Ishikawa (cell line): ENCODE measurements around the gene PLXNA2.

Experiments
- CEBPB ChIP-seq: IDR thresholded peaks from 2 replicates; pipeline ENCODE4 v1.6.1; 2012
- CREB1 ChIP-seq: IDR thresholded peaks from 2 replicates; pipeline ENCODE4 v1.6.1; 2012; ENCODE audit warnings: low read depth
- EGR1 ChIP-seq: IDR thresholded peaks from 2 replicates; pipeline ENCODE4 v1.6.1; 2012
- EP300 ChIP-seq: IDR thresholded peaks from 2 replicates; pipeline ENCODE4 v1.6.1; 2012; ENCODE audit warnings: borderline replicate concordance
- FOXM1 ChIP-seq: IDR thresholded peaks from 2 replicates; pipeline ENCODE4 v1.6.1; 2012; ENCODE audit warnings: low read depth, borderline replicate concordance
- MAX ChIP-seq: IDR thresholded peaks from 2 replicates; pipeline ENCODE4 v1.6.1; 2012
- NFIC ChIP-seq: IDR thresholded peaks from 2 replicates; pipeline ENCODE4 v1.6.1; 2012
- RAD21 ChIP-seq: IDR thresholded peaks from 2 replicates; pipeline ENCODE4 v1.6.1; 2012; ENCODE audit warnings: low read depth
- TAF1 ChIP-seq: IDR thresholded peaks from 2 replicates; pipeline ENCODE4 v1.6.1; 2012; ENCODE audit warnings: low read depth, mild to moderate bottlenecking
- TCF12 ChIP-seq: IDR thresholded peaks from 2 replicates; pipeline ENCODE4 v1.6.1; 2012; ENCODE audit warnings: low read depth
- TEAD4 ChIP-seq: IDR thresholded peaks from 2 replicates; pipeline ENCODE4 v1.6.1; 2012
- USF1 ChIP-seq: IDR thresholded peaks from 2 replicates; pipeline ENCODE4 v1.6.1; 2012
- YY1 ChIP-seq: IDR thresholded peaks from 2 replicates; pipeline ENCODE4 v1.6.1; 2012; ENCODE audit warnings: low read depth
- ZBTB7A ChIP-seq: IDR thresholded peaks from 2 replicates; pipeline ENCODE4 v1.6.1; 2012; ENCODE audit warnings: low read depth
- TF ChIP-seq, protein P1 (sequence below): IDR thresholded peaks from 2 replicates; pipeline ENCODE4 v1.6.1; 2012; ENCODE audit warnings: low read depth, mild to moderate bottlenecking

Gene PLXNA2

DNA sequence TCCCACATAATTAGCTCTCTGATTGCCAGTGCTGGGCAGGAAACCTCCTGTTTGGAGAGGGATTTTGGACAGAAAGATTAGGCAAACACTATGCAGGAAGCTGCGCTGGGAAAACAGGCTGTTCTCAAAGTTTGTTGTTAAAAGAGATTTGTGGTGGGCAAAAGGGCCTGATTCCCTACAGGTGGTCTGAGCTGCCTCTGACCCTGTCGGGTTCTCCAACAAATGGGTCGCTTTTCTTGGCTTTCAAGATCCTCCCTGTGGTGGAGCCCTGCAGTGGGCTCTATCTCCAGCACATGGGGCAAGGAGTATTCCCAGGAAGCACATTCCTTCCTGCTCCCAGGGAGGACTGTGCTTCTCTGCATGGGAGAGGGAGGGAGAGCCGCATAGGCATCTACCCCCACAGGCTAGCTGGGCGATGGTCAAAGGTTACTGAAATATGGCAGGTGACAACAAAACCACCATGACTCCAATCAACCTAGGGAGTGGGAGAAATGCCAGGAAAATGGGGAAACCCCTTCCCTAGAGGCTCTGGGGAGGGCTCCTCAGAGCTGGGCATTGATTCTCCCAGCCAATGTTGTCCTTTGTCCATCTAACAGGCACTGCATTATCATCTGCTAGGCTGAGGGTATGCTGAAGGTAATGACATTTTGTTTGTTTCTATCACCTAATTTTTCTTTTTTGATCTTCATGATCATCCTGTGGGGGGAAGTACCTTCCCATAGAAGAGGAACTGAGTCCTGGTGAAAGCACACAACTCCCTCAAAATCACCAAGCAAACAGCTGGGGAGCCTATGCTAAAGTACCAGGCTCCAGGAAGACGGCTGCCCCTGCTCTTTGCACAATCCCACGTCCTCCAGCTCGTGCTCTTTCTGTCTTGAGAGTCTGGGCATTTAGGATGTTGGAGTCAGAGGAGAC, 85.3 kb downstream of the PLXNA2 start:
- no peak for TF ChIP-seq YY1
- TF ChIP-seq USF1: no peak

- no peak for TF ChIP-seq FOXM1
- TF ChIP-seq USF1: no peak
- no peak for TF ChIP-seq CREB1
- no peak for TF ChIP-seq EGR1
- TF ChIP-seq, protein P1, sequence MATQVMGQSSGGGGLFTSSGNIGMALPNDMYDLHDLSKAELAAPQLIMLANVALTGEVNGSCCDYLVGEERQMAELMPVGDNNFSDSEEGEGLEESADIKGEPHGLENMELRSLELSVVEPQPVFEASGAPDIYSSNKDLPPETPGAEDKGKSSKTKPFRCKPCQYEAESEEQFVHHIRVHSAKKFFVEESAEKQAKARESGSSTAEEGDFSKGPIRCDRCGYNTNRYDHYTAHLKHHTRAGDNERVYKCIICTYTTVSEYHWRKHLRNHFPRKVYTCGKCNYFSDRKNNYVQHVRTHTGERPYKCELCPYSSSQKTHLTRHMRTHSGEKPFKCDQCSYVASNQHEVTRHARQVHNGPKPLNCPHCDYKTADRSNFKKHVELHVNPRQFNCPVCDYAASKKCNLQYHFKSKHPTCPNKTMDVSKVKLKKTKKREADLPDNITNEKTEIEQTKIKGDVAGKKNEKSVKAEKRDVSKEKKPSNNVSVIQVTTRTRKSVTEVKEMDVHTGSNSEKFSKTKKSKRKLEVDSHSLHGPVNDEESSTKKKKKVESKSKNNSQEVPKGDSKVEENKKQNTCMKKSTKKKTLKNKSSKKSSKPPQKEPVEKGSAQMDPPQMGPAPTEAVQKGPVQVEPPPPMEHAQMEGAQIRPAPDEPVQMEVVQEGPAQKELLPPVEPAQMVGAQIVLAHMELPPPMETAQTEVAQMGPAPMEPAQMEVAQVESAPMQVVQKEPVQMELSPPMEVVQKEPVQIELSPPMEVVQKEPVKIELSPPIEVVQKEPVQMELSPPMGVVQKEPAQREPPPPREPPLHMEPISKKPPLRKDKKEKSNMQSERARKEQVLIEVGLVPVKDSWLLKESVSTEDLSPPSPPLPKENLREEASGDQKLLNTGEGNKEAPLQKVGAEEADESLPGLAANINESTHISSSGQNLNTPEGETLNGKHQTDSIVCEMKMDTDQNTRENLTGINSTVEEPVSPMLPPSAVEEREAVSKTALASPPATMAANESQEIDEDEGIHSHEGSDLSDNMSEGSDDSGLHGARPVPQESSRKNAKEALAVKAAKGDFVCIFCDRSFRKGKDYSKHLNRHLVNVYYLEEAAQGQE: no peak
- TF ChIP-seq EP300: no peak
- TF ChIP-seq TAF1: no peak
- TF ChIP-seq RAD21: no peak
- TF ChIP-seq TCF12: no peak
- TF ChIP-seq TEAD4: no peak
- TF ChIP-seq ZBTB7A: no peak
- TF ChIP-seq CEBPB: no peak
- TF ChIP-seq NFIC: no peak
- TF ChIP-seq MAX: no peak
These were observed 86.4 kb downstream of the PLXNA2 start for GRCh38 chr1:208157769-208158168.

- TF ChIP-seq TAF1 (no peak), RAD21 (no peak), EP300 (no peak), USF1 (no peak), CREB1 (no peak), YY1 (no peak), MAX (no peak)
These were observed 87.4 kb downstream of the PLXNA2 start for GRCh38 chr1:208156741-208157140.

DNA sequence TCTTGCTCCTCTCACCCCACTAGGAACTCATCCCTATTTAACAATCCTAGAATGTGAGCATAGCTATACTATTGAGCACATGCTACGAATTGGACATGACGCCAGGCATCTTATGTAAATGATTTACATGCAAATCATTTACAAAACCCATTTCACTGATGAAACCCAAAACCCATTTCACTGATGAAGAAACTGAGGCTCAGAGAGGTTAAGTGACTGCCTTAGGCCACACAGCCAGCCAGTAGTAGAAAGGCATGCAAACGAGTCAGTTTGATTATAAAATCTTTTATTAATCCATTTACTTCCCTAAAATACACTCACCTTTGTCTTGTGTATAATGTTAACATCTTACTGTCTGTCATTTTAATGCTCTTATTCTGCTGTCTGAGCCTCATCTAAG, 87.9 kb downstream of the PLXNA2 start:
- TF ChIP-seq TAF1: no peak
- TF ChIP-seq, protein P1: no peak
- TF ChIP-seq MAX: no peak
- TF ChIP-seq YY1: no peak
- TF ChIP-seq EGR1: no peak
- no peak for TF ChIP-seq EP300
- no peak for TF ChIP-seq TCF12
- TF ChIP-seq CEBPB: no peak
- no peak for TF ChIP-seq RAD21
- no peak for TF ChIP-seq FOXM1
- no peak for TF ChIP-seq NFIC
- TF ChIP-seq USF1: no peak
- TF ChIP-seq TEAD4: no peak
- no peak for TF ChIP-seq CREB1
- no peak for TF ChIP-seq ZBTB7A
